ENCODE data around the gene DCTN4.

DCTN4 gene

DNA sequence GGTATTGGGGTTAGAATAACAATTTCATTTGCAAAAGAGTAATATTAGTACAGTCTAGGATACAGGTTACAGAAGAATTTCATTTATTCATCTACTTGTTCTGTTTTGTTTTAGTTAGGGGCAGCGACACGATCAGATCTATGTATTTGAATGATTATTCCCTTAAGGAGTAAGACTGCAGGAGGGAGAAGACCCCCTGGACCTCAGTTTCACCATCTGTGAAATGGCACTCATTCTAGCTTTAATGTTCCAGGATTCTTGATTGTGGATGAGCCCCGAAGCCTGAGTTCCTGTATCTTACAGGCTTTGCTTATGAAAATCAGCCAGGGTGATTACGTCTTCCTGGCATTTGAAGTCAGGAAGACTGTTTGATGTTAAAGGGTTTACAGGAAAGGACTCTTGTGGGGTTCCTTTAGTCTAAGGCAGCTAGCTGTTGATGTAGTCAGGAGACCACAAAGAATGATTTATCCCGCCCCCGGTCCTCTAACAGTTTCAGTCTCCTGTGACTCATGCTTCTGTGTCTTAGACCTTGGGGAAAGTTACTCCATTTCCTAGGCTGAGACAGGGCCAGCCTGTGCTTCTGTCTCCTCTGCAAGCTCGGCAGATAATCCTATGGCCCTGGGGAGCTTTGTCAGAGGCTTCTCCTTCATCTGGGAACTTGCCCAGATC is 31.3 kb upstream of the DCTN4 start:
- no peak for DNase-seq (ENCODE audit: low read depth)
- H3K4me3 ChIP-seq (ENCODE audit: low read depth, low read length): no peak overlapping the region; the same call in 1 of the 2 replicates
- TF ChIP-seq, protein P1, sequence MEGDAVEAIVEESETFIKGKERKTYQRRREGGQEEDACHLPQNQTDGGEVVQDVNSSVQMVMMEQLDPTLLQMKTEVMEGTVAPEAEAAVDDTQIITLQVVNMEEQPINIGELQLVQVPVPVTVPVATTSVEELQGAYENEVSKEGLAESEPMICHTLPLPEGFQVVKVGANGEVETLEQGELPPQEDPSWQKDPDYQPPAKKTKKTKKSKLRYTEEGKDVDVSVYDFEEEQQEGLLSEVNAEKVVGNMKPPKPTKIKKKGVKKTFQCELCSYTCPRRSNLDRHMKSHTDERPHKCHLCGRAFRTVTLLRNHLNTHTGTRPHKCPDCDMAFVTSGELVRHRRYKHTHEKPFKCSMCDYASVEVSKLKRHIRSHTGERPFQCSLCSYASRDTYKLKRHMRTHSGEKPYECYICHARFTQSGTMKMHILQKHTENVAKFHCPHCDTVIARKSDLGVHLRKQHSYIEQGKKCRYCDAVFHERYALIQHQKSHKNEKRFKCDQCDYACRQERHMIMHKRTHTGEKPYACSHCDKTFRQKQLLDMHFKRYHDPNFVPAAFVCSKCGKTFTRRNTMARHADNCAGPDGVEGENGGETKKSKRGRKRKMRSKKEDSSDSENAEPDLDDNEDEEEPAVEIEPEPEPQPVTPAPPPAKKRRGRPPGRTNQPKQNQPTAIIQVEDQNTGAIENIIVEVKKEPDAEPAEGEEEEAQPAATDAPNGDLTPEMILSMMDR (IDR thresholded peaks at IDR 0.05; ENCODE audit: low read depth, low read length, missing control alignments): no peak

DNA sequence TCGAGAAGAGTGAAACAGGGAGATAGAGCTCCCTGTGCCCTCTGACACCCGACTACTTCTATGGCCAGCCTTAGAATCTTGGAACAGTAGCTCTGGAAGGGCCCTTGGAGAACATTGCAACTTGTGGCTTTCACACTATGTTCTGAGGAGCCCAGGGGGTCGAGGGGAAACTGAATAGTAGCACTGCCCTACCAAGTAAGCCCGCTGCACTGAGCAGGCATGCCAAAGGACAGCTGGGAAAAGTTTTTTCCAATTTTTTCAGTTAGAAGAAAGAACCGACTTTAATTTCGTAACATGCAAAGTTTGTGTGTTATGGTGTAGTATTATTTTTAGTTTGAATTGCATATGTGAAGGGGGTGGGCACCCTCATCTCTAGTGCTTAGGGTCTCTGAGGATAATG is 30.6 kb upstream of the DCTN4 start:
- TF ChIP-seq, protein P1 (IDR thresholded peaks at IDR 0.05; ENCODE audit: low read depth, low read length, missing control alignments): no peak
- DNase-seq (ENCODE audit: low read depth): no peak
- H3K4me3 ChIP-seq (ENCODE audit: low read depth, low read length): no peak overlapping the region

DNA sequence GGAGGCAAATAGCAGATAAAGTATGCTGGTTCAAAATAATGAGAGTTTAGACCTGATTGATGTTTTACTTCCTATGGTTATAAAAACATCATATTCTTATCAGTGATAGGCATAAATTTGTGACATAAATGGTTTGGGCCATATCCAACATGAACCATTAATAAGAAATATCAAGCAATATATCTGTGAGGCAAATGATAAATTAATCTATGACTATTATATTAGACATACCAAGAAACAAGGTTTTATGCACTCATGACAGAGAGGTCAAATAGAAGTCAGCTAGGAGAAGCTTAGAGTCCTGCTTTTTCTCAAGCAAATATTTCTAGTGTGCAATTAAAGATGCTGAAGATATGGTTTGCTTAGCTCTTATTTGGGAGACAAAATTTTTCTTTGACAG is 30.2 kb upstream of the DCTN4 start:
- TF ChIP-seq, protein P1 (IDR thresholded peaks at IDR 0.05; ENCODE audit: low read depth, low read length, missing control alignments): no peak

DNA sequence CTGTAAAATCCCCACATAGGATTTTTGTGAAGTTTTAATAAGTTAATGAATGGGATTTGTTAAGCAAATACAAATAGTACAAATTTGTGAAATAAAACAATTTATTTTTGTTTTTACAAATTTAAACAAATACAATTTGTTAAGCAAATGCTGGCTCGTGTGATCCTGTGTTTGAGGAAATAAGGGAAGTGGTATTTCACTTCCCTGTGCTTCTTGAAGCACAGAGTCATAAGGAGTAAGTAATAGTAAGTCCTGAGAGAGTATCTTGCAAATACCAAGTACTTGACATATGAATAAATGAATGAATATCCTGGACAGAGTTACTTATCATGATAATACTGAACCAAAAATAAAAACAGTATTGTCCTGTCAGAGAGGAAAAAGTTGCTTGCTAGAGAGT is 28.8 kb upstream of the DCTN4 start:
- DNase-seq (ENCODE audit: low read depth): no peak
- TF ChIP-seq, protein P1 (IDR thresholded peaks at IDR 0.05; ENCODE audit: low read depth, low read length, missing control alignments): no peak
- H3K4me3 ChIP-seq (ENCODE audit: low read depth, low read length): no peak overlapping the region

More for the DNA sequence above, 30.2 kb upstream of the DCTN4 start:
- no peak for DNase-seq (ENCODE audit: low read depth)
- H3K4me3 ChIP-seq (ENCODE audit: low read depth, low read length): no peak overlapping the region

DNA sequence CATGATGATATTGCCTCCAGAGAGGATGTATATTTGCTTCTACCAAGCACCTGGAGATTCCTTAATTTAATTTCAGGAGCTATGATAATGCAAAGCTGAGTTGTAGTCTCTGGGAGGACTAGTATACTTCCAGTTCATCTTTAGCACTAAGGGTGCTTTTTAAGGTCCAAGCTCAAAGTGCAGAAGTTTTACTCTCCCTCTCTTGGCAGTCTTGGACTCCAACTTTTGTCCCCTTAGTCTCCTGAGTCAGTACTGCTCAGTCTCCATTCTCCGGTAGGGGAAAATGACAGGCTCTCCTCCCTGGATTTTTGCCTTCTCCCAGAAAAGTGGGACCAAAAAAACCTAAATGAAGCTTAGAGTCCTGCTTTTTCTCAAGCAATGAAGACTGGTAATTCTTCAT is 28.1 kb upstream of the DCTN4 start:
- H3K4me3 ChIP-seq (ENCODE audit: low read depth, low read length): no peak overlapping the region
- no peak for DNase-seq (ENCODE audit: low read depth)
- TF ChIP-seq, protein P1 (IDR thresholded peaks at IDR 0.05; ENCODE audit: low read depth, low read length, missing control alignments): no peak

DNA sequence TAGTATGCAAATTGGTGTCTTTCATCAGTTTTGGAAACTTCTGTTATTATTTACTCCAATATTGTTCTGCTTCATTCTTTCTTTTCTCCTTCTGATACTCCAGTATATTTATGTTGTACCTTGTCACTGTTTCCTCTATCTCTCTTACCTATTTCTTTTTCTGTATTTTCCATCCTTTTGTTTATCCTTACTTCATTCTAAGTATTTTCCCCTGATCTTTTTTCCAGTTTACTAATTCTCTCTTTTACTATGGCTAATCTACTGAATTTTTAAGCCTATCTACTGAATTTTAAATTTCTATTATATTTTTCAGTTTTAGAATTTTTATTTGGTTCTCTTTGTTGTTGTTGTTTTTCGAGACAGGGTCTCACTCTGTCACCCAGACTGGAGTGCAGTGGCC is 27.1 kb upstream of the DCTN4 start:
- DNase-seq (ENCODE audit: low read depth): no peak
- TF ChIP-seq, protein P1 (IDR thresholded peaks at IDR 0.05; ENCODE audit: low read depth, low read length, missing control alignments): no peak
- no peak overlapping the region for H3K4me3 ChIP-seq (ENCODE audit: low read depth, low read length)

DNA sequence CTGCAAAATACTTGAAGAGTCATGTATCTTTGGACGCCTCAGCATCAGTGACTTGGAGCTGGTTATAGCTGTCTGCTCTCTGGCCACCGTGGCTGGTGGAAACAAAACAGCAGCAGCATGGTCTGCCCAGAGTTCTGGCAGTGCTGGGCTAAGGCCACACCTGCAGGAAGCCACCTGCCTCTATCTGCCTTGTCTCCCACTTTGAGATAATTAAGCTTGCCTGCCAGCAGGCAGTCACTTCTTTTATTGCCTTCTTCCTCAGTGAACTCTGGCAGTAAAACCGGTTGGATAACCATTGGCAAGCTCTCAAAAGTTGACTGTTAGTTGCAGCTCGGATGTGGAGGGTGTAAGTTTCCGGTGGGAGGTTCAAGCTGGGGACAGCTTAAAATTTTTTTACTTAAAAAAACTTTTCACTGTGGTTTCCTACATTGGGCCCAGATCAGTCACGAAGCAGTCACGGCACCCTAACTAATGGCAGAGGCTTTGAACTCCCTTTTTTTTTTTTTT is 24.7 kb upstream of the DCTN4 start:
- DNase-seq (ENCODE audit: low read depth): peak; percentile 41
- TF ChIP-seq, protein P1 (IDR thresholded peaks at IDR 0.05; ENCODE audit: low read depth, low read length, missing control alignments): no peak
- H3K4me3 ChIP-seq (ENCODE audit: low read depth, low read length): no peak overlapping the region
